H1 (cell line): ENCODE data around the gene CORO1C. TPM values are rescaled to one million over a fixed set of nuclear protein-coding genes. Genes with fewer than 3 reads are reported as not detected.

Source experiments
- CTCF ChIA-PET: fragments of 300-600 bp; sonication (Branson Sonifier 250); formaldehyde crosslinking; loops from one replicate; lab custom pipeline; 2021; ENCODE audit not compliant: partially characterized antibody; lab: Charles Lee
- POLR2A ChIA-PET: fragments of 300-600 bp; sonication (Branson Sonifier 250); formaldehyde crosslinking; loops from one replicate; lab custom pipeline; 2021; ENCODE audit warnings: inconsistent platforms; ENCODE audit not compliant: partially characterized antibody; lab: Charles Lee
- DNase-seq, 2 experiments: peaks; one replicate each; pipeline versions ENCODE4 v3.0.0 to v3.0.0-alpha.2; 2010 to 2022; ENCODE audit warnings: low spot score in 2 of 2, low read depth in 1 of 2, mixed read lengths in 1 of 2
- FAIRE-seq: peaks from 2 replicates; lab custom pipeline; 2011; peaks lifted over from hg19 to GRCh38; lab: Jason Lieb, UNC
- H2AFZ ChIP-seq: 2 replicates; pipeline ENCODE4 v1.8.1; 2012; ENCODE audit warnings: low read length, inconsistent platforms
- H2AK5ac ChIP-seq: 2 replicates; pipeline ENCODE4 v1.6.1; 2013; ENCODE audit warnings: low read depth, low read length
- H2BK120ac ChIP-seq: replicated peaks from 2 replicates; pipeline ENCODE3; 2013; ENCODE audit warnings: low read depth, low read length, inconsistent platforms
- H2BK12ac ChIP-seq: 2 replicates; pipeline ENCODE4 v1.6.1; 2013; ENCODE audit warnings: low read depth, low read length
- H2BK15ac ChIP-seq: 2 replicates; pipeline ENCODE4 v1.6.1; 2013; ENCODE audit warnings: low read length
- H2BK20ac ChIP-seq: 2 replicates; pipeline ENCODE4 v1.6.1; 2013; ENCODE audit warnings: low read length
- H2BK5ac ChIP-seq: 2 replicates; pipeline ENCODE4 v1.6.1; 2013; ENCODE audit warnings: low read depth, low read length
- H3K14ac ChIP-seq: 2 replicates; pipeline ENCODE4 v1.6.1; 2013; ENCODE audit warnings: inconsistent platforms; ENCODE audit not compliant: insufficient read length
- H3K18ac ChIP-seq: 2 replicates; pipeline ENCODE4 v1.6.1; 2013; ENCODE audit warnings: low read length; ENCODE audit errors: extremely low read depth
- H3K23ac ChIP-seq: 2 replicates; pipeline ENCODE4 v1.6.1; 2013; ENCODE audit warnings: inconsistent platforms; ENCODE audit not compliant: insufficient read length
- H3K23me2 ChIP-seq: 2 replicates; pipeline ENCODE4 v1.6.1; 2013; ENCODE audit warnings: low read depth, low read length
- H3K27ac ChIP-seq: 2 replicates; pipeline ENCODE4 v1.6.1; 2011; ENCODE audit warnings: low read depth, low read length, inconsistent platforms
- H3K27me3 ChIP-seq, 4 experiments: replicated peaks in 1 of 4; 1 replicate in 1 of 4; 2 replicates in 3 of 4; pipeline versions ENCODE4 v1.6.1 to v1.8.1; 2011 to 2013; ENCODE audit warnings: low read length in 3 of 4, mild to moderate bottlenecking in 3 of 4, inconsistent platforms in 2 of 4, mixed read lengths in 2 of 4, moderate library complexity in 1 of 4; ENCODE audit not compliant: control insufficient read depth in 3 of 4, insufficient read depth in 3 of 4; ENCODE audit errors: extremely low read depth in 1 of 4
- H3K36me3 ChIP-seq, 4 experiments: 2 replicates each; pipeline versions ENCODE4 v1.6.1 to v1.8.1; 2011 to 2013; ENCODE audit warnings: mild to moderate bottlenecking in 4 of 4, low read length in 3 of 4, moderate library complexity in 2 of 4, control low read depth in 1 of 4, inconsistent platforms in 1 of 4; ENCODE audit not compliant: insufficient read depth in 4 of 4, control insufficient read depth in 2 of 4
- H3K4ac ChIP-seq: replicated peaks from 2 replicates; pipeline ENCODE3; 2013; ENCODE audit warnings: low read length, low read depth, mixed read lengths, inconsistent platforms; ENCODE audit not compliant: insufficient read length
- H3K4me1 ChIP-seq, 4 experiments: replicated peaks in 1 of 4; 1 replicate in 1 of 4; 2 replicates in 3 of 4; pipeline versions ENCODE4 v1.6.1 to v1.8.1; 2011 to 2013; ENCODE audit warnings: low read length in 3 of 4, inconsistent platforms in 2 of 4, mixed read lengths in 1 of 4; ENCODE audit not compliant: insufficient read depth in 4 of 4, control insufficient read depth in 3 of 4
- H3K4me2 ChIP-seq, 2 experiments: 2 replicates each; pipeline versions ENCODE4 v1.6.1 to v1.8.1; 2011 to 2013; ENCODE audit warnings: low read depth in 2 of 2, low read length in 2 of 2, control low read depth in 1 of 2, inconsistent platforms in 1 of 2, mild to moderate bottlenecking in 1 of 2; ENCODE audit not compliant: insufficient read depth in 1 of 2
- H3K4me3 ChIP-seq, 4 experiments: fragments of 200-600, 300-600 bp in 1 of 4; sonication (generic), shearing (Covaris generic), sonication (Bioruptor Twin) in 1 of 4; 2 replicates each; pipeline versions ENCODE4 v1.5.1 to v1.8.1; 2011 to 2016; ENCODE audit warnings: low read length in 4 of 4, low read depth in 3 of 4, control low read depth in 2 of 4, inconsistent platforms in 2 of 4, mild to moderate bottlenecking in 2 of 4, mixed read lengths in 1 of 4, moderate library complexity in 1 of 4; ENCODE audit not compliant: insufficient read depth in 2 of 4; ENCODE audit errors: extremely low read depth in 1 of 4
- H3K56ac ChIP-seq: replicated peaks from 2 replicates; pipeline ENCODE3; 2013; ENCODE audit warnings: low read depth, mild to moderate bottlenecking, mixed read lengths, low read length, inconsistent platforms; ENCODE audit not compliant: insufficient read length
- H3K79me1 ChIP-seq: 2 replicates; pipeline ENCODE4 v1.6.1; 2013; ENCODE audit warnings: low read depth, low read length, control low read depth
- H3K79me2 ChIP-seq, 2 experiments: 2 replicates each; pipeline versions ENCODE4 v1.6.1 to v1.8.1; 2012 to 2013; ENCODE audit warnings: low read length in 2 of 2, mild to moderate bottlenecking in 2 of 2, inconsistent platforms in 1 of 2; ENCODE audit not compliant: insufficient read depth in 2 of 2, control insufficient read depth in 1 of 2
- H3K9ac ChIP-seq, 4 experiments: replicated peaks in 1 of 4; 1 replicate in 1 of 4; 2 replicates in 3 of 4; pipeline versions ENCODE4 v1.6.1 to v1.8.1; 2011 to 2013; ENCODE audit warnings: low read depth in 3 of 4, low read length in 3 of 4, control low read depth in 2 of 4, mild to moderate bottlenecking in 2 of 4, moderate library complexity in 2 of 4, inconsistent platforms in 1 of 4; ENCODE audit errors: extremely low read depth in 1 of 4
- H3K9me3 ChIP-seq, 2 experiments: 2 replicates each; pipeline versions ENCODE4 v1.6.1 to v1.8.1; 2012 to 2013; ENCODE audit warnings: mild to moderate bottlenecking in 2 of 2, moderate library complexity in 2 of 2, control low read depth in 1 of 2, inconsistent platforms in 1 of 2, low read depth in 1 of 2, low read length in 1 of 2, mixed read lengths in 1 of 2; ENCODE audit not compliant: insufficient read depth in 2 of 2
- H4K20me1 ChIP-seq, 2 experiments: replicated peaks in 1 of 2; 2 replicates each; pipeline versions ENCODE3 to v1.8.1; 2011 to 2013; ENCODE audit warnings: inconsistent platforms in 2 of 2, low read length in 2 of 2, mild to moderate bottlenecking in 1 of 2; ENCODE audit not compliant: insufficient read depth in 2 of 2, control insufficient read depth in 1 of 2
- H4K5ac ChIP-seq: 2 replicates; pipeline ENCODE4 v1.6.1; 2013; ENCODE audit warnings: low read length, low read depth, mixed read lengths, inconsistent platforms; ENCODE audit not compliant: insufficient read length
- H4K8ac ChIP-seq: 2 replicates; pipeline ENCODE4 v1.8.0; 2013; ENCODE audit warnings: mild to moderate bottlenecking, moderate library complexity, low read length, inconsistent platforms; ENCODE audit not compliant: insufficient read depth; ENCODE audit errors: extremely low read depth
- H4K91ac ChIP-seq: replicated peaks from 2 replicates; pipeline ENCODE3; 2013; ENCODE audit warnings: low read length, mixed read lengths, inconsistent platforms; ENCODE audit not compliant: insufficient read length
- BCL11A ChIP-seq, 2 experiments: IDR thresholded peaks; one replicate each; pipeline ENCODE4 v1.6.1; 2011; ENCODE audit warnings: low read depth in 2 of 2, low read length in 2 of 2, mild to moderate bottlenecking in 2 of 2
- CBX8 ChIP-seq: fragments of 300-800, 300-1000 bp; sonication (generic); IDR thresholded peaks from 2 replicates; pipeline ENCODE4 v1.7.1; 2016; ENCODE audit warnings: low read depth, low read length, borderline replicate concordance
- GABPA ChIP-seq: IDR thresholded peaks from 2 replicates; pipeline ENCODE4 v1.6.1; 2011; ENCODE audit warnings: mild to moderate bottlenecking, low read length, moderate library complexity, borderline replicate concordance; ENCODE audit not compliant: insufficient read depth
- MAFK ChIP-seq: IDR thresholded peaks from 2 replicates; pipeline ENCODE4 v1.6.1; 2012; ENCODE audit warnings: low read depth, mild to moderate bottlenecking, improper control_type of control experiment, low read length
- PHF8 ChIP-seq: fragments of 200-600 bp; sonication (generic); conservative IDR thresholded peaks from 2 replicates; pipeline ENCODE4 v1.7.1; 2012; ENCODE audit warnings: low read depth, mild to moderate bottlenecking, inconsistent platforms, low read length, moderate library complexity
- RFX5 ChIP-seq: IDR thresholded peaks from 2 replicates; pipeline ENCODE4 v1.6.1; 2011; ENCODE audit warnings: low read depth, low read length, improper control_type of control experiment, borderline replicate concordance
- RXRA ChIP-seq: IDR thresholded peaks from 2 replicates; pipeline ENCODE4 v1.6.1; 2011; ENCODE audit warnings: low read depth, mild to moderate bottlenecking, low read length, moderate library complexity; ENCODE audit not compliant: insufficient read depth
- SIN3A ChIP-seq, 2 experiments: IDR thresholded peaks in 1 of 2; conservative IDR thresholded peaks in 1 of 2; 2 replicates each; pipeline ENCODE4 v1.6.1; 2011 to 2012; ENCODE audit warnings: low read length in 2 of 2, improper control_type of control experiment in 1 of 2, low read depth in 1 of 2, mild to moderate bottlenecking in 1 of 2
- SIRT6 ChIP-seq: IDR thresholded peaks from one replicate; pipeline ENCODE4 v1.7.1; 2012; ENCODE audit warnings: low read length, inconsistent platforms
- SRF ChIP-seq: IDR thresholded peaks from 2 replicates; pipeline ENCODE4 v1.6.1; 2011; ENCODE audit warnings: mild to moderate bottlenecking, low read depth, low read length, moderate library complexity
- TEAD4 ChIP-seq: IDR thresholded peaks from 2 replicates; pipeline ENCODE4 v1.6.1; 2012; ENCODE audit warnings: low read depth, low read length, inconsistent platforms, mixed read lengths
- WGBS, 2 experiments: shearing (Covaris generic) in 1 of 2; methylation state at CpG; one replicate each; pipeline versions ENCODE4 v1.1.6 to v1.1.7; 2013 to 2015; ENCODE audit warnings: low lambda C conversion rate in 2 of 2, mixed read lengths in 2 of 2, inconsistent platforms in 1 of 2, low coverage in 1 of 2, missing lambda C conversion rate in 1 of 2; ENCODE audit not compliant: insufficient replicate concordance in 2 of 2, insufficient coverage in 1 of 2, insufficient read length in 1 of 2; ENCODE audit errors: extremely low coverage in 1 of 2, missing lambda C conversion rate in 1 of 2; 5-methylcytosine and 5-hydroxymethylcytosine counted together
- polyA plus RNA-seq, 7 experiments: library from polyadenylated mRNA; depleted of rRNA in 3 of 7; stranded (reverse) in 5 of 7; unstranded in 2 of 7; fragments of >200 nt in 5 of 7; fragments of 200-250 nt in 2 of 7; gene quantifications; 1 replicate in 5 of 7; 2 replicates in 1 of 7; 4 replicates in 1 of 7; pipeline versions ENCODE4 v1.2.1 to v1.2.3, GENCODE V29; 2011 to 2013; ENCODE audit warnings: missing spikeins in 2 of 7, mixed read lengths in 2 of 7
- total RNA-seq: library from RNA; stranded (reverse); fragmentation: NEBNext Ultra II Directional; extraction: Animal tissue kit (Norgen Biotek cat#: 25700); gene quantifications from 2 replicates; pipeline ENCODE4 v1.2.1, GENCODE V29; 2021
- TF ChIP-seq, protein P1 (sequence below): IDR thresholded peaks from 2 replicates; pipeline ENCODE4 v1.6.1; 2012; ENCODE audit warnings: inconsistent platforms

The CORO1C gene
- total and polyA plus RNA-seq, 2 of the 8 experiments (the other 6 are each of a cell fraction or from before 2014, with no cell fraction given): 72.7 to 120 TPM

DNA sequence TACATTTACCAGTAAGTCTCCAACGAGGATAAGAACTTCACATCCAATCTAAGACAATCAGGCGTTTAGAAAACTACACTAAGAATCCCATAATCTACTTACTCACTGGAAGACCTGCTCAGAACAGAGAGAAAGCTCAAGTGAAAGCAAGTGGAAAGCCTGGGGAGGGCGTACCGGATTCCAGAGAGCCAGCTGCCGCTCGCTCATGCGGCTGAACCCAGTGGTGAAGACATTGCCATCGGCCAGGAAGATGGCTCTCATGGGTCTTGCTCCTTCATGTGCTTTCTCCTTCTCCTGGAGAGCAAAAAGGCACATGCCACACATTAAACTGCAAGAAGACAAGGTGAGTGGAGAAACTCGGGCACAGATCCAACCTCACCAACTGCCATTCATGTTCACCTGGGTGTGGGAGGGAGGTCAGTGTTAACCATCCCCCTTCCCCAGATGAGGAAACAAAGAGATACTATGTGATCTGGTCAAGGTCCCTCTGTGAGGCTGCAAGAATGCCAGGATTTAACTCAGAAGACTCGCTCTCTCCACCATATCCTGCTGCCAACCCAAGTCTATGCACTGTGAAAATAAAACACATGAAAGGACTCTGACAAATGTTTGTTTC, 74.1 kb downstream of the CORO1C start:
- H3K27me3 ChIP-seq: no peaks in the 10 kb centered on the region
- H4K8ac ChIP-seq: no peak overlapping the region
- no peak overlapping the region for H2AFZ ChIP-seq
- peaks cover 0 to 2% of the 10 kb centered on the region in 2 experiments for H4K20me1 ChIP-seq
- no peak overlapping the region for H3K4me2 ChIP-seq
- no peak overlapping the region for H4K5ac ChIP-seq
- H3K27ac ChIP-seq: no peak overlapping the region
- no peak overlapping the region for H3K56ac ChIP-seq
- CTCF ChIA-PET: interaction anchor here (1.4 to 3.4 kb wide), 3 partner anchors 9 to 146 kb away, joined by 3 to 15 read pairs (median 3); no protein-coding TSS in a partner anchor
- no peaks in the 10 kb centered on the region for H3K79me2 ChIP-seq
- no peak overlapping the region for H2BK20ac ChIP-seq
- H3K4me1 ChIP-seq: peaks cover 3 to 12% (median 7%) of the 10 kb centered on the region in 4 experiments; a peak in 6 of 7 replicates
- H2BK12ac ChIP-seq: no peak overlapping the region
- no peak overlapping the region for H2AK5ac ChIP-seq
- no peak overlapping the region for H4K91ac ChIP-seq
- no peak overlapping the region for H3K4ac ChIP-seq
- H3K23ac ChIP-seq: no peak overlapping the region
- DNase-seq: no peak
- H2BK5ac ChIP-seq: no peak overlapping the region
- H3K4me3 ChIP-seq: no peak overlapping the region
- H2BK120ac ChIP-seq: no peak overlapping the region
- H3K9me3 ChIP-seq: peaks cover 0 to 4% of the 10 kb centered on the region in 2 experiments; a peak in 2 of 4 replicates
- no peak overlapping the region for H3K14ac ChIP-seq
- 86% methylated on average over 10 of the region's 10 CpGs; no CpG with 5 or more reads in 1 of the 2 experiments for WGBS, 2 experiments
- no peak overlapping the region for H3K9ac ChIP-seq
- peaks cover 4 to 34% (median 15%) of the 10 kb centered on the region in 4 experiments; a peak in 7 of 8 replicates for H3K36me3 ChIP-seq
- no peak for FAIRE-seq
- POLR2A ChIA-PET: no interaction called here
- no peak overlapping the region for H3K18ac ChIP-seq
- no peaks in the 10 kb centered on the region for H3K23me2 ChIP-seq
- H2BK15ac ChIP-seq: no peak overlapping the region
- no peaks in the 10 kb centered on the region for H3K79me1 ChIP-seq
- TF ChIP-seq, protein P1, sequence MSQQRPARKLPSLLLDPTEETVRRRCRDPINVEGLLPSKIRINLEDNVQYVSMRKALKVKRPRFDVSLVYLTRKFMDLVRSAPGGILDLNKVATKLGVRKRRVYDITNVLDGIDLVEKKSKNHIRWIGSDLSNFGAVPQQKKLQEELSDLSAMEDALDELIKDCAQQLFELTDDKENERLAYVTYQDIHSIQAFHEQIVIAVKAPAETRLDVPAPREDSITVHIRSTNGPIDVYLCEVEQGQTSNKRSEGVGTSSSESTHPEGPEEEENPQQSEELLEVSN: no peak
- TF ChIP-seq BCL11A (IDR thresholded peaks at IDR 0.05; ENCODE audit: low read depth in 2 of 2, low read length in 2 of 2) (no peak), PHF8 (no peak), MAFK (no peak), SRF (no peak), RXRA (no peak), RFX5 (no peak), GABPA (no peak), TEAD4 (no peak), SIRT6 (no peak), SIN3A (conservative IDR thresholded peaks at IDR 0.05 in 1 of 2, IDR thresholded peaks at IDR 0.05 in 1 of 2; ENCODE audit: low read depth in 1 of 2, low read length in 2 of 2) (no peak), CBX8 (no peak)
